Astrocyte of the cerebellum (primary cell): Measurements from ENCODE around the gene RASAL1.

Experiments used
- DNase-seq: peaks from one replicate; pipeline ENCODE4 v3.0.0-alpha.2; 2011; ENCODE audit warnings: low read depth
- H3K4me3 ChIP-seq: 2 replicates; pipeline ENCODE4 v1.5.1; 2011; ENCODE audit warnings: mild to moderate bottlenecking, low read depth, low read length, moderate library complexity
- CTCF ChIP-seq: IDR thresholded peaks from 2 replicates; pipeline ENCODE4 v1.5.1; 2012; ENCODE audit warnings: low read length, low read depth, moderate library complexity, mild to moderate bottlenecking; ENCODE audit errors: missing control alignments
- in situ Hi-C: cut with HindIII; loops from 2 replicates; pipeline ENCODE4 v1.10.0; 2017; ENCODE audit warnings: low sequenced_read_pairs

The RASAL1 gene

GRCh38 chr12:113136128-113136989 is 798 bp upstream of the RASAL1 start:
- H3K4me3 ChIP-seq: no peak overlapping the region
- no peak for TF ChIP-seq CTCF
- in situ Hi-C loops: no loop called here
- DNase-seq: no peak

GRCh38 chr12:113134521-113134951 is 1.0 kb downstream of the RASAL1 start:
- no peak overlapping the region for H3K4me3 ChIP-seq
- no peak for TF ChIP-seq CTCF
- no peak for DNase-seq
- in situ Hi-C loops: no loop called here

DNA sequence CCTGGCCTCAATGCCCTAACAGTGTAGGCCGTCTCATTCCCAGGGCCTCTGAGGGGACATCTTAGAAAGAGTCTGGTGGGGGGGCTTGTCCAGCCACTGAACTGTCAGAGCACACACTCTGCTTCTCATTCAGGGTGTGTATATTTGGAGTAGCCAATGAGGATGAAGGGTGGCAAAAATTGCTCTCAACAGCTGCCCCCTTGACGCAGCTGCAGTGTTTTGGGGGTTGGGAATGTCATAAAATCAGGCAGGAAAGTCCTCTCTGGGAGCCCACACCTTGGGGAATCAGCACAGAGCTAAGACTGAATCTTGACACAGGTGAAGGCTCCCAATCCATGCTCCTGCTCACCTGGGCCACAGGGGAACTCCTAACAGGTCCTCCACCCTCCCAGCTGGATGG is 1.5 kb downstream of the RASAL1 start:
- no peak overlapping the region for H3K4me3 ChIP-seq
- no peak for TF ChIP-seq CTCF
- no peak for DNase-seq
- in situ Hi-C loops: no loop called here

DNA sequence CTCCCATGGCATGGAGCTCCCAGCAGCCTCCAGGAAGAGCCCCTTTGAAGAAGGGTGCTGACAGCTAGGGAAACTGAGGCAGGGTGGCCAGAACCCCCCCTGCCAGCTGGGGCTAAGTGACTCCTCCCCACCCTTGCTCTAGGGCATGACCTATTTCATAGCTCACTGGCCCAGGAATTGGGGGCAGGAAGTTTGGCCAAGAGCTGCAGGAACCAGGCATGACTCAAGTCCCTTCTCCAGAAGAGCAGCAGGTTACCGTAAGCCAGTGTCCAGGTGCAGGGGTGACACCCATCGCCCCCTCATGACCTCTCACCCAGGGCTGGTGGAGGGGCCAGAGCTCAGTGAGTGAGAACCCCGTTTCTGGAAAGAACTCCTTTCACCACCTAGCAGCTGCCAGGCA is 1.9 kb downstream of the RASAL1 start:
- no peak for DNase-seq
- H3K4me3 ChIP-seq: no peak overlapping the region
- no peak for TF ChIP-seq CTCF
- in situ Hi-C loops: no loop called here

- no peak for DNase-seq
- TF ChIP-seq CTCF: no peak
- in situ Hi-C loops: no loop called here
- no peak overlapping the region for H3K4me3 ChIP-seq
Measured at GRCh38 chr12:113133036-113133435, 2.5 kb downstream of the RASAL1 start.

- no peak for TF ChIP-seq CTCF
- H3K4me3 ChIP-seq: no peak overlapping the region
- no peak for DNase-seq
- in situ Hi-C loops: no loop called here
Measured at GRCh38 chr12:113131556-113131955, 4.0 kb downstream of the RASAL1 start.
